GM19452 (cell line): ENCODE measurements around the gene ANKHD1.

ENCODE experiments used
- ATAC-seq: cut with Tn5 transposase; IDR thresholded peaks from one replicate; pipeline ENCODE4 v1.9.1; 2021; ENCODE audit not compliant: unreplicated experiment

The ANKHD1 gene

GRCh38 chr5:140367256-140368013 is 34.2 kb upstream of the ANKHD1 start:
- no peak for ATAC-seq

- ATAC-seq: no peak
Observed at GRCh38 chr5:140371356-140372151, 30.1 kb upstream of the ANKHD1 start.

GRCh38 chr5:140372971-140373487 is 28.6 kb upstream of the ANKHD1 start:
- ATAC-seq: no peak

GRCh38 chr5:140381351-140381750 is 20.3 kb upstream of the ANKHD1 start:
- ATAC-seq: no peak

GRCh38 chr5:140381972-140382371 is 19.7 kb upstream of the ANKHD1 start:
- no peak for ATAC-seq

GRCh38 chr5:140382866-140383265 is 18.8 kb upstream of the ANKHD1 start:
- ATAC-seq: no peak

GRCh38 chr5:140383300-140383699 is 18.3 kb upstream of the ANKHD1 start:
- ATAC-seq: no peak

GRCh38 chr5:140388052-140388451 is 13.6 kb upstream of the ANKHD1 start:
- ATAC-seq: no peak

GRCh38 chr5:140391312-140391711 is 10.3 kb upstream of the ANKHD1 start:
- ATAC-seq: no peak

GRCh38 chr5:140391732-140392131 is 9.9 kb upstream of the ANKHD1 start:
- no peak for ATAC-seq

GRCh38 chr5:140393738-140394137 is 7.9 kb upstream of the ANKHD1 start:
- ATAC-seq: no peak

- ATAC-seq: no peak
Observed at GRCh38 chr5:140398379-140398811, 3.2 kb upstream of the ANKHD1 start.

GRCh38 chr5:140399979-140400729 is 1.5 kb upstream of the ANKHD1 start:
- no peak for ATAC-seq

GRCh38 chr5:140400730-140401361 is 787 bp upstream of the ANKHD1 start:
- ATAC-seq: peak; percentile 67

GRCh38 chr5:140402258-140403074 is 833 bp downstream of the ANKHD1 start:
- ATAC-seq: peak; percentile 0

- no peak for ATAC-seq
Observed at GRCh38 chr5:140403613-140404012, 2.0 kb downstream of the ANKHD1 start.

GRCh38 chr5:140408750-140409241 is 7.2 kb downstream of the ANKHD1 start:
- no peak for ATAC-seq

- ATAC-seq: no peak
Observed at GRCh38 chr5:140413230-140413629, 11.6 kb downstream of the ANKHD1 start.

- ATAC-seq: no peak
Observed at GRCh38 chr5:140417235-140417634, 15.6 kb downstream of the ANKHD1 start.
